Stomach (tissue), 9 donors: ENCODE results near the gene PLA2G4F. TPM values are rescaled to one million over a fixed set of nuclear protein-coding genes. Genes with fewer than 3 reads are reported as not detected.
A peak's percentile ranks its signal among the peaks of the same experiment; 100 is the strongest.

Source experiments
- DNase-seq, 2 donors: peaks; one replicate each; pipeline versions ENCODE4 v3.0.0 to v3.0.0-alpha.2; 2013 to 2019
- H3K27ac ChIP-seq, 5 donors: fragments of 200-600 bp in 4 of 5; sonication (generic) in 4 of 5; one replicate each; pipeline ENCODE4 v1.5.1; 2013 to 2019; ENCODE audit warnings: mild to moderate bottlenecking in 1 of 5, moderate library complexity in 1 of 5
- H3K27me3 ChIP-seq, 3 donors: fragments of 200-600 bp; sonication (generic); one replicate each; pipeline ENCODE4 v1.5.1; 2017 to 2019; ENCODE audit warnings: mixed run types in 1 of 3
- H3K36me3 ChIP-seq, 4 donors: fragments of 200-600 bp; sonication (generic); 1 replicate in 3 of 4; 2 replicates in 1 of 4; pipeline ENCODE4 v1.5.1; 2016 to 2019
- H3K4me1 ChIP-seq, 4 donors: fragments of 200-600 bp; sonication (generic); one replicate each; pipeline ENCODE4 v1.5.1; 2016 to 2019
- H3K4me3 ChIP-seq, 4 donors: fragments of 200-600 bp; sonication (generic) in 3 of 4; one replicate each; pipeline ENCODE4 v1.5.1; 2016 to 2019; ENCODE audit warnings: mild to moderate bottlenecking in 1 of 4
- H3K9me3 ChIP-seq, 4 donors: fragments of 200-600 bp; sonication (generic); one replicate each; pipeline ENCODE4 v1.5.1; 2016 to 2019
- EP300 ChIP-seq: sonication (generic); formaldehyde crosslinking; IDR thresholded peaks from one replicate; pipeline ENCODE4 v1.6.1; 2017; ENCODE audit warnings: antibody characterized with exemption
- POLR2A ChIP-seq, 4 donors: fragments of 450-650 bp; IDR thresholded peaks; one replicate each; pipeline ENCODE4 v1.6.1; 2016; ENCODE audit warnings: antibody characterized with exemption in 4 of 4, control low read depth in 2 of 4, mild to moderate bottlenecking in 1 of 4, moderate library complexity in 1 of 4
- POLR2AphosphoS5 ChIP-seq, 3 donors: sonication (generic); formaldehyde crosslinking; IDR thresholded peaks; one replicate each; pipeline ENCODE4 v1.6.1; 2016; ENCODE audit warnings: antibody characterized with exemption in 3 of 3
- WGBS, 5 donors: extraction: QIAGEN DNeasy Blood & Tissue Kit in 3 of 5; methylation state at CpG; one replicate each; pipeline versions ENCODE4 v1.1.5 to v1.1.7; 2013 to 2018; 5-methylcytosine and 5-hydroxymethylcytosine counted together
- intact Hi-C: fragments of 100-400 bp; cut with DNase I; formaldehyde crosslinking; loops from one replicate; pipeline ENCODE4 v1.15.1; 2023; ENCODE audit warnings: low total_unique reads
- polyA plus RNA-seq, 3 donors: library from polyadenylated mRNA; stranded (reverse); fragments of 200-250 nt; gene quantifications; one replicate each; pipeline ENCODE4 v1.2.3, GENCODE V29; 2013
- total RNA-seq, 5 donors: library from RNA; depleted of rRNA; stranded (reverse); fragments of >200 nt; gene quantifications; one replicate each; pipeline versions ENCODE4 v1.1.0 to v1.2.3, GENCODE V29; 2014 to 2016
- TF ChIP-seq, protein P1 (sequence below), 7 experiments: fragments of 450-650 bp in 4 of 7; fragments of 200-600 bp in 3 of 7; sonication (generic) in 3 of 7; IDR thresholded peaks; one replicate each; pipeline ENCODE4 v1.5.1; 2016 to 2019; ENCODE audit warnings: antibody characterized with exemption in 7 of 7, control low read depth in 2 of 7, mild to moderate bottlenecking in 1 of 7
- donor health status: healthy with polysubstance abuse.
- donor health status: Bipolar disorder and iron deficiency.
- donor health status: healthy.

PLA2G4F gene
- total and polyA plus RNA-seq, 8 donors, result 1.9 to 41.4 (median 8.4) TPM

DNA sequence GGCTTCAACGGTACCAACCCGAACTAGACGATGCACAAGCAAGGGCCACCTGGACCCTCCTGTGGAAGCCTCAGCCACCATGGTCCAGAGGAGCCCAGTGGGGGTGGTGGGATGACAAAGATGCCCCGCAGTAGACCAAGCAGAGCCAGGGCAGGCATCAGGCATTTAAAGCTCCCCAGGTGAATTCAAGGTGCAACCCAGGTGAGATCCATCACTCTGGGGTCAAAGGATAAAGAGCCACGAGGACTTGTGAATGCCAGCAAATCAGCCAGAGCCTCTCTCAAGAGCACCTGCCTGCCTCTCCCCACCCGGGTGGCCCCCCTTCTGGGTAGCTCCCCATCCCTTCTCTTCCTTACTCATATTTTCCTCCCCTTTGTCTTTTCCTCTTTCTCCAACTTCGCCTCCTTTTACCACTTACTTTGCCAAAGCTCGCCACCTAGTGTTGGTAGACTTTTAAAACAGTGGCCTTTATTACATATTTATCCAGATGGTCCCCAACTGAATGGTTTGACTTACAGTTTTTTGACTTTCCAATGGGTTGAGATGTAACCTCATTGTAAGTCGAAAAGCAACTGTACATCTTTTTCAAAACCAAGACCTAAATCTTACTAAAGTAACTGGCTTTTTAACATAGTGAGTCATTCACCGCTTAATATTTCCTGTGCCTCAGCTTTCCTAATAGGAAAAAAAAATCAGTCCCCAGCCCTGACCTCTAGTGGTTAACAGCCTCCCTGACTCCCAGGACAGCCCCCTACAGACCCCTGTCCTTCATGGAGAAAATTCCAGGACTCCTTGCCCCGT is 18.8 kb downstream of the PLA2G4F start:
- intact Hi-C loops, result loop anchor here (5.0 kb wide), 1 partner anchor 70 kb away; no protein-coding TSS in a partner anchor
- WGBS, 5 donors, result 47 to 53% (median 50%) methylated on average over 10 to 11 of the region's 11 CpGs
- DNase-seq, result peak; percentile 25 to 75
- Histone ChIP-seq H3K27me3 (no peaks in the 10 kb centered on the region), H3K9me3 (no peaks in the 10 kb centered on the region), H3K4me1 (no peaks in the 10 kb centered on the region), H3K4me3 (no peak overlapping the region), H3K27ac (no peak overlapping the region), H3K36me3 (no peaks in the 10 kb centered on the region)
- TF ChIP-seq EP300, result no peak
- no peak for TF ChIP-seq POLR2A (IDR thresholded peaks at IDR 0.05)
- TF ChIP-seq, protein P1, sequence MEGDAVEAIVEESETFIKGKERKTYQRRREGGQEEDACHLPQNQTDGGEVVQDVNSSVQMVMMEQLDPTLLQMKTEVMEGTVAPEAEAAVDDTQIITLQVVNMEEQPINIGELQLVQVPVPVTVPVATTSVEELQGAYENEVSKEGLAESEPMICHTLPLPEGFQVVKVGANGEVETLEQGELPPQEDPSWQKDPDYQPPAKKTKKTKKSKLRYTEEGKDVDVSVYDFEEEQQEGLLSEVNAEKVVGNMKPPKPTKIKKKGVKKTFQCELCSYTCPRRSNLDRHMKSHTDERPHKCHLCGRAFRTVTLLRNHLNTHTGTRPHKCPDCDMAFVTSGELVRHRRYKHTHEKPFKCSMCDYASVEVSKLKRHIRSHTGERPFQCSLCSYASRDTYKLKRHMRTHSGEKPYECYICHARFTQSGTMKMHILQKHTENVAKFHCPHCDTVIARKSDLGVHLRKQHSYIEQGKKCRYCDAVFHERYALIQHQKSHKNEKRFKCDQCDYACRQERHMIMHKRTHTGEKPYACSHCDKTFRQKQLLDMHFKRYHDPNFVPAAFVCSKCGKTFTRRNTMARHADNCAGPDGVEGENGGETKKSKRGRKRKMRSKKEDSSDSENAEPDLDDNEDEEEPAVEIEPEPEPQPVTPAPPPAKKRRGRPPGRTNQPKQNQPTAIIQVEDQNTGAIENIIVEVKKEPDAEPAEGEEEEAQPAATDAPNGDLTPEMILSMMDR (IDR thresholded peaks at IDR 0.05), result peak in 5 of 7 experiments; percentile 33 to 59 (median 45)

GRCh38 chr15:42136513-42136912 is 19.9 kb downstream of the PLA2G4F start:
- H3K27me3 ChIP-seq, result peaks cover 0 to 2% (median 0%) of the 10 kb centered on the region in 3 donors
- no peaks in the 10 kb centered on the region for H3K9me3 ChIP-seq
- TF ChIP-seq POLR2A (IDR thresholded peaks at IDR 0.05) (no peak), EP300 (no peak), POLR2AphosphoS5 (IDR thresholded peaks at IDR 0.05) (no peak)
- TF ChIP-seq, protein P1 (IDR thresholded peaks at IDR 0.05), result no peak
- intact Hi-C loops, result loop anchor here (5.0 kb wide), 1 partner anchor 69 kb away; no protein-coding TSS in a partner anchor
- DNase-seq, result peak in 1 of 2 donors; percentile 13
- H3K4me1 ChIP-seq, result no peaks in the 10 kb centered on the region
- H3K36me3 ChIP-seq, result no peaks in the 10 kb centered on the region
- WGBS, 5 donors, result 82 to 84% (median 83%) methylated on average over 11 of the region's 11 CpGs
- no peak overlapping the region for H3K27ac ChIP-seq
- no peak overlapping the region for H3K4me3 ChIP-seq

- no peak for TF ChIP-seq POLR2A (IDR thresholded peaks at IDR 0.05)
- TF ChIP-seq EP300, result no peak
- TF ChIP-seq, protein P1 (IDR thresholded peaks at IDR 0.05), result no peak
- no peak for TF ChIP-seq POLR2AphosphoS5 (IDR thresholded peaks at IDR 0.05)
- Histone ChIP-seq H3K4me1 (no peaks in the 10 kb centered on the region), H3K9me3 (no peaks in the 10 kb centered on the region), H3K36me3 (no peaks in the 10 kb centered on the region), H3K27ac (no peak overlapping the region), H3K27me3 (peaks cover 0 to 14% (median 0%) of the 10 kb centered on the region in 3 donors), H3K4me3 (no peak overlapping the region)
- no peak for DNase-seq
- 60 to 81% (median 78%) methylated on average over 1 of the region's 1 CpG for WGBS, 5 donors
- intact Hi-C loops, result loop anchor here (5.0 kb wide), 1 partner anchor 68 kb away; no protein-coding TSS in a partner anchor
Measured at GRCh38 chr15:42135351-42135750, 21.1 kb downstream of the PLA2G4F start.

GRCh38 chr15:42134617-42135245 is 21.7 kb downstream of the PLA2G4F start:
- Histone ChIP-seq H3K36me3 (no peaks in the 10 kb centered on the region), H3K27me3 (peaks cover 0 to 19% (median 0%) of the 10 kb centered on the region in 3 donors), H3K4me1 (no peaks in the 10 kb centered on the region), H3K9me3 (no peaks in the 10 kb centered on the region), H3K4me3 (no peak overlapping the region), H3K27ac (no peak overlapping the region)
- TF ChIP-seq EP300, result no peak
- TF ChIP-seq, protein P1 (IDR thresholded peaks at IDR 0.05), result no peak
- TF ChIP-seq POLR2A (IDR thresholded peaks at IDR 0.05), result no peak
- TF ChIP-seq POLR2AphosphoS5 (IDR thresholded peaks at IDR 0.05), result no peak
- peak in 1 of 2 donors; percentile 15 for DNase-seq
- WGBS, 5 donors, result 67 to 74% (median 70%) methylated on average over 6 of the region's 6 CpGs
- intact Hi-C loops, result loop anchor here (5.0 kb wide), 1 partner anchor 67 kb away; no protein-coding TSS in a partner anchor
